ENCODE data around the gene NKD1.

Gene NKD1

DNA sequence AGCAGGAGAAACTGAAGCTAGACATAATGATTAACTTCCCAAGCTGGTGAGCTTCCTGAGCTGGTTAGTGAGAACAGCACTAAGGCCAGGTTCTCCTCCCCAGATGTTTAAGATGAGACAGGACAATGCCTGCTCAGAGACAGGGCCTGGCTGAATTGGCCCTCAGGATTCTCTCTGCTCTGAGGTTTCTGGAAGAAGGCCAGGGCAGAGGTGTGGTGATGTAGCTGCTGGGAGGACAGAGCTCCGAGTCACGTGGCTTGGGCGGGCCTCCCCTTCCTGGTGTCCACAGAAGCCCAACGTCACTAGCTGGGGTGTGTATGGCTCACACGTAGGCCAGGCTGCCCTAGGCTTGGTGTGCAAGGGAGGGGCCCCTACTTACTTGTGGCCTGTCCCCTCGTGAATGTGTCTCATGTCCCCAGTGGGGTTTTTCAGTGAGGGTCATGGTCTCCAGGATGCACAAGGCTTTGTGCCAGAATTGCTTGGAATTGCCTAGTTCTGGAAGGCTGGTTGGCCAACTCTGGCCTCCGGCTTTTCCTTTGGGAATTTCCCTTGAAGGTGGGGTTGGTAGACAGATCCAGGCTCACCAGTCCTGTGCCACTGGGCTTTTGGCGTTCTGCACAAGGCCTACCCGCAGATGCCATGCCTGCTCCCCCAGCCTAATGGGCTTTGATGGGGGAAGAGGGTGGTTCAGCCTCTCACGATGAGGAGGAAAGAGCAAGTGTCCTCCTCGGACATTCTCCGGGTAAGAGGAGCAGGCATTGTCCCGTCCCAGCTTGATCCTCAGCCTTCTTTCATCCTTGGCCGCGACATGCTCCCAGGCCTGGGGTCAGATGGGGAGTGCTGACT, 148.6 kb downstream of the NKD1 start:
- peaks cover 41% of the 10 kb centered on the region for H3K4me1 ChIP-seq (ENCODE audit: low read length)
- H3K27me3 ChIP-seq (replicated peaks; ENCODE audit: insufficient read depth, low read length) = no peaks in the 10 kb centered on the region
- H3K27ac ChIP-seq (ENCODE audit: low read length) = peak overlapping the region; percentile 59; the same call in 1 of the 2 replicates
- H3K79me2 ChIP-seq (ENCODE audit: low read length) = peaks cover 24% of the 10 kb centered on the region
- no peaks in the 10 kb centered on the region for H3K9me3 ChIP-seq (replicated peaks; ENCODE audit: insufficient read depth, low read length)
- H3K9ac ChIP-seq (ENCODE audit: low read length) = peak overlapping the region; percentile 10; the same call in 1 of the 2 replicates
- peak overlapping the region; percentile 45 for H2AFZ ChIP-seq (ENCODE audit: low read length)
- DNase-seq = peak; percentile 56
- TF ChIP-seq EZH2phosphoT487 (IDR thresholded peaks at IDR 0.05; ENCODE audit: low read length) = no peak
- H3K36me3 ChIP-seq (replicated peaks; ENCODE audit: insufficient read depth, low read length) = no peaks in the 10 kb centered on the region
- H3K4me2 ChIP-seq (ENCODE audit: low read depth, low read length) = peak overlapping the region; percentile 95; the same call in 1 of the 2 replicates
- H4K20me1 ChIP-seq (ENCODE audit: insufficient read depth, low read length) = no peaks in the 10 kb centered on the region
- peaks cover 22% of the 10 kb centered on the region; the same call in 1 of the 2 replicates for H3F3A ChIP-seq (ENCODE audit: insufficient read depth, low read length)
- H3K4me3 ChIP-seq (ENCODE audit: low read length) = no peak overlapping the region
- H3K9me2 ChIP-seq (replicated peaks; ENCODE audit: insufficient read depth, low read length) = no peaks in the 10 kb centered on the region

DNA sequence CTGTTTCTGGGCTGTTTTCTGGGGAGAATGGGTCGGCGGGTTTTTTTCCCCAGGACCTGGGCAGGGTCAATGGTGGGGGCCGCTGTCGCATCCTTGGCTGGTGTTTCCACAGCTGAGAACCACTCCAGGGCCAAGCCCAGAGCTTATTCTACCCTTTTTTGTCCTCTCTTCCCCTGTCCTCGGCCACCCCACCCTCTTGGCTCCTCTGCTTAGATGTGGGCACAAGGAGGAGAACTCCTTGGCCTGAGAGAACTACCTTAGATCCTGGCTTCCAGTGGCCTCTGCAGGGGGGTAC, 149.2 kb downstream of the NKD1 start:
- peak overlapping the region; percentile 74 for H2AFZ ChIP-seq (ENCODE audit: low read length)
- peak overlapping the region; percentile 59; the same call in 1 of the 2 replicates for H3K27ac ChIP-seq (ENCODE audit: low read length)
- H3K36me3 ChIP-seq (replicated peaks; ENCODE audit: insufficient read depth, low read length) = no peaks in the 10 kb centered on the region
- TF ChIP-seq EZH2phosphoT487 (IDR thresholded peaks at IDR 0.05; ENCODE audit: low read length) (no peak), EZH2 (optimal IDR thresholded peaks at IDR 0.05; ENCODE audit: low read depth, low read length) (no peak), CTCF (IDR thresholded peaks at IDR 0.05; ENCODE audit: low read length) (no peak)
- no peak for DNase-seq
- peak overlapping the region; percentile 95 for H3K4me2 ChIP-seq (ENCODE audit: low read depth, low read length)
- H3K27me3 ChIP-seq (replicated peaks; ENCODE audit: insufficient read depth, low read length) = no peaks in the 10 kb centered on the region
- peaks cover 41% of the 10 kb centered on the region for H3K4me1 ChIP-seq (ENCODE audit: low read length)
- peak overlapping the region; percentile 53; the same call in 1 of the 2 replicates for H3K9ac ChIP-seq (ENCODE audit: low read length)
- H3F3A ChIP-seq (ENCODE audit: insufficient read depth, low read length) = peaks cover 22% of the 10 kb centered on the region; the same call in 1 of the 2 replicates
- peak overlapping the region; percentile 51; the same call in 1 of the 2 replicates for H3K4me3 ChIP-seq (ENCODE audit: low read length)
- H3K79me2 ChIP-seq (ENCODE audit: low read length) = peaks cover 24% of the 10 kb centered on the region
- H3K9me3 ChIP-seq (replicated peaks; ENCODE audit: insufficient read depth, low read length) = no peaks in the 10 kb centered on the region
- no peaks in the 10 kb centered on the region for H4K20me1 ChIP-seq (ENCODE audit: insufficient read depth, low read length)
- H3K9me2 ChIP-seq (replicated peaks; ENCODE audit: insufficient read depth, low read length) = no peaks in the 10 kb centered on the region

GRCh38 chr16:50697881-50698767, 149.9 kb downstream of the NKD1 start:
- Histone ChIP-seq H3K79me2 (ENCODE audit: low read length) (peaks cover 24% of the 10 kb centered on the region), H3K4me3 (ENCODE audit: low read length) (peak overlapping the region; percentile 51), H4K20me1 (ENCODE audit: insufficient read depth, low read length) (no peaks in the 10 kb centered on the region), H3K4me2 (ENCODE audit: low read depth, low read length) (peak overlapping the region; percentile 95), H3K9ac (ENCODE audit: low read length) (peak overlapping the region; percentile 53), H3K27ac (ENCODE audit: low read length) (peak overlapping the region; percentile 59; the same call in 1 of the 2 replicates), H2AFZ (ENCODE audit: low read length) (peak overlapping the region; percentile 74), H3K27me3 (replicated peaks; ENCODE audit: insufficient read depth, low read length) (no peaks in the 10 kb centered on the region), H3K36me3 (replicated peaks; ENCODE audit: insufficient read depth, low read length) (no peaks in the 10 kb centered on the region), H3K9me3 (replicated peaks; ENCODE audit: insufficient read depth, low read length) (no peaks in the 10 kb centered on the region), H3K4me1 (ENCODE audit: low read length) (peaks cover 41% of the 10 kb centered on the region), H3K9me2 (replicated peaks; ENCODE audit: insufficient read depth, low read length) (no peaks in the 10 kb centered on the region), H3F3A (ENCODE audit: insufficient read depth, low read length) (peaks cover 22% of the 10 kb centered on the region; the same call in 1 of the 2 replicates)
- DNase-seq = peak; percentile 51
- TF ChIP-seq CTCF (IDR thresholded peaks at IDR 0.05; ENCODE audit: low read length) (no peak), EZH2 (optimal IDR thresholded peaks at IDR 0.05; ENCODE audit: low read depth, low read length) (no peak), EZH2phosphoT487 (IDR thresholded peaks at IDR 0.05; ENCODE audit: low read length) (no peak)

Data from MM.1S (cell line).